GM19455 (cell line): Measurements from ENCODE around the gene ANO6.
A peak's percentile ranks its signal among the peaks of the same experiment; 100 is the strongest.

Experiments used
- ATAC-seq: cut with Tn5 transposase; IDR thresholded peaks from one replicate; pipeline ENCODE4 v1.9.1; 2021; ENCODE audit not compliant: unreplicated experiment

Gene ANO6

DNA sequence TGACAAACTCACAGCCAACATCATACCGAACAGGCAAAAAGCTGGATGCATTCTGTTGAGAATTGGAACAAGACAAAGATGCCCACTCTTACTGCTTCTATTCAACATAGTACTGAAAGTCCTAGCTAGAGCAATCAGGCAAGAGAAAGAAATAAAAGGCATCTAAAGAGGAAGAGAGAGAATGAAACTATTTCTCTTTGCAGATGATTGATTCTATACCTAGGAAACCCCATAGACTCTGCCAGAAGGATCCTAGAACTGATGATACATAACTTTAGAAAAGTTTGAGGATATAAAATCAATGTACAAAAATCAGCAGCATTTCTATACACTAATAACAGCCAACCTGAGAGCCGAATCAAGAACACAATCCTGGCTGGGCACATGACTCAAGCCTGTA is 6.1 kb upstream of the ANO6 start:
- no peak for ATAC-seq

DNA sequence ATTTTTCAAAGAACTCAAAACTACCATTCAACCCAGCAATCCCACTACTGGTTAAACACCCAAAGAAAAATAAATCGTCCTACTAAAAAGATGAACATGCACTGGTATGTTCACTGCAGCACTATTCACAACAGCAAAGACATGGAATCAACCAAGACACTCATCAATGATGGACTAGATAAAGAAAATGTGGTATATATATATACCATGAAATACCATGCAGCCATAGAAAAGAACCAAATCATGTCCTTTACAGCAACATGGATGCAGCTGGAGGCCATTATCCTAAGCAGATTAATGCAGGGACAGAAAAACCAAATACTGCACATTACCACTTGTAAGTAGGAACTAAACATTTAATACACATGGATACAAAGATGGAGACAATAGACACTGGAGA is 3.8 kb upstream of the ANO6 start:
- no peak for ATAC-seq

DNA sequence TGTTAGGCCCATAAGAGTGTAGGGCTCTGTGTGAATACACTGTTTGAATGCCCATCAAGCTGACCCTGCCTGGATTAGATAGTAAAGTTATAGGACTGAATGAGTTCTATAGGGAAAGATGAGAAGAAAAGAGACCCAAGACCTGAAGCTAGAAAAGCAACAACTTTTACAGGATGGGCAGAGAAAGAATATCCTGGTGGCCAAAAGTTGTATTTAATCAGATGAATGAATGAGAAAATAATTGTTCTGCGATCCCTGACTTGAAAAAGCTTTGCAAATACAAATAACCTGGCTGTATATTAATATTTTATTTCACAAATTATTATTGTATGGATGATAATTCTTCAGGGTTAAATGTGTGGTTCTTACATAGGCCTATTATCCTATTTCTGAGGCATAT is 2.8 kb upstream of the ANO6 start:
- ATAC-seq, result no peak

DNA sequence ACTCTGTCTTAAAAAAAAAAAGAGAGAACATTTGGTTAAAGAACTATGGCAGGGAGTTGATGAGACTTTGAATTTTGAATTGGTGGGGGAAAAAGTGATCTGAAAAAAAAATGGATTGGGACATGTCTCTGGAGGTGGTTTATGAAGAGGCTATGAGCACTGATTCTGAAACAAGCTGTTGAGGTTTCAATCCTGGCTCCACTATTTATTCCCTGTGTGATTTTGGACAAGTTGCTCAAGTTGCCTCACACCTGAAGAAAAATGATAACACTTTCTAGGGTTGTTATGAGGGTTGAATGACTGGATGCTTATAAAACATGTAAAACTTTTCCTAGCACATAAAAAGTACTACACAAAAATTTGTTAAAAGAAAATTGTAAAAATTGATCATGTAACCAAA is 1.8 kb upstream of the ANO6 start:
- ATAC-seq, result no peak

DNA sequence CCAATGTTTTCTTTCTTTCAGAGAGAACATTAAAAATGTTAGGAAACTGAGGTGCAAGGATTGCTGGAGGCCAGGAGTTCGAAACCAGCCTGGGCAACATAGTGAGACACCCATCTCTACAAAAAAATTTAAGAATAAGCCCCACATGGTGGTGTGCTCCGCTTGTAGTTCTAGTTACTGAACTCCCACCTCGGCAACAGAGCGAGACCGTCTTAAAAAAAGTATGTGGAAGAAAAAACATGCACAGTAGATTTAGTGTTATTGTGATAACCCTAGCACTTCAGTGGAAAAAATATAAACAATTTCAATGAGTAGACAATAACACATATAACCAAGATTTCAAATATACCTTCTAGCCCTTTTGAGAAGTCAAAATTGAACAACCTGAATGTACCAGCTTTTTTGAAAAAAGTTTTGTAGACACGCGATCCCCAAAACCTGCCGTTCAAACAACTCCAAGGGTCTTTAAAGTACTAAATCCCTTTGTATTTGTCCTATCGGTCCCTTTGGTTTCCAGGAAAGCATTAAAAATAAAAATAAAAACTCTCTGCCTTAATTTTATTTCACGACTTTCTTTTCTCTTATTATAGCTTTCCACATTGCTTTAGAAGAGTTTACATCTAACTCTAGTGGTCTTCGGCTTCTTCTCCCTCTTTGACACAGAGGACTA is 1.0 kb upstream of the ANO6 start:
- ATAC-seq, result no peak

DNA sequence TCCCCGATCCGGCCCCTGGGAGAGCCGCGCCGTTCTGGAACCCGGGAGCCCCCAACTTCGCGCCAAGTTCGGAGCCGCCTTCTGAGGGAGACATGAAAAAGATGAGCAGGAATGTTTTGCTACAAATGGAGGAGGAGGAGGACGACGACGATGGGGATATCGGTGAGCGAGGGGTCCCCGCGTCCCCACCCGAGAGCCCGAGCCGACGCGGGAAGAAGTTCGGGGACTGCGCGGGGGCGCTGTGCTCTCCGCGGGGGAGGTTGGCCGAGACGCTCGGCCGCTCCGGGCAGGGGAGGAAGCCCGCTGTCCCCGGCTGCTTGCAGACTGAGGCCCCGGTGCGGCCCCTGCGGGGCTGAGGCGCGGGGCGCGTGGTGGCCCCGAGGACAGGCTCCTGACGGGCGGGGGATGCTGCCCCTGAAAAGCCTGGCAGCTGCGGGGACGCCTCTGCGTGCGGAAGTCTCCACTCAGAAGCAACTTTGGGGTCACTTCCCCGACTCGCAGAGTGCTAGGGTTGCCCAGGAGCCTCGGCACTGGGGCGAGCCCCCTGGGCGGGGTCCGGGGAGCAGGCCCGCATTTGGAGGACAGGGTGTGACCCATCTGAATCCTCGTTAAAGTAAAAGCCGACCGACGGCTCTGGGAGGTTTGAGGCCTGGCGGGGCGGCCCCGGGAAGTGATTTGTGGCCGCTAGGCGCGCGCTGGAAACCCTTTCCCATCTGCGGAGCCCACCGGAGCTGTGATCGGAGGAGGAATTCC is 511 bp downstream of the ANO6 start:
- ATAC-seq, result peak; percentile 50

DNA sequence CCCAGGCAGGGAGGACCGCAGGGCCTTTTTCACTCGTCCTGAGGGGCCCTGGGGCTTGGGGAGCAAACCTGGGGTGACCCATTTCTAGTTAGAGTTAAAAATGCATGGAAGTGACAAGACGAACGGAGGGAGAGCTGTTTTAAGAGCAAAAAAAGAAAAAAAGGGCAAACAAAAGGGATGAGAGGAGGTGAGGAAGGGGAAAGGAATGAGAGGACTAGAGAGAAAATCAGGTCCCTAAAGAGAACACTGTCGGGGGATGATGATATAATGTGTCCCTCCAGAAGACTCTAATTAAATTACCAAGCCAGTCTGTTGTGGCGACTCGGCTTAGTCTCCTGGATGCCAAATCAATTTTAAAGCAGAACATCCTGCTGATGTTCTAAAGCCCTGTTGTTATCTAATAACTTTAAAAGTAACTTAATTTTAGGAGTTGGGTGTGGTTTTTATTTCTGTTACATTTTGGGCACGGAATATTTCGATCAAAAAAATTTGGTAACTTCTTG is 1.1 kb downstream of the ANO6 start:
- ATAC-seq, result no peak

DNA sequence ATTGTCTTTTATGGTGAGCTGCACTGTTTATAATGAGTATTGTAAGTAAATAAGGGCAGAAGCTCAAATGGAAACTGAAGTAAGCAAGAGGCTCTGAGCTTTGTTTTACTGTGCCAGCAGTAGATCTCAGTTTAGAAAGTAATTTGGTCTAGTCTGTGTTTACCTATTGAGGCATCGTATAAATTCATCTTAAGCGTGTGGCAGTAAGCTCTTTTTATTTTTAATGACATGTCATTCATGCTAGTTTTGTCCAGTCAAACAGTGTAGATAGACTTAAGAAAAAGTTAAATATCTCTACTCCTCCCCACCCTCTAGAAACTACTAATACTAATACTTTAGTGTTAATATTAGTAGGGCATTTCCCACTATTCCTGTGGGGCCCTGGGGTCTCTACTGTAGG is 2.0 kb downstream of the ANO6 start:
- ATAC-seq, result no peak

DNA sequence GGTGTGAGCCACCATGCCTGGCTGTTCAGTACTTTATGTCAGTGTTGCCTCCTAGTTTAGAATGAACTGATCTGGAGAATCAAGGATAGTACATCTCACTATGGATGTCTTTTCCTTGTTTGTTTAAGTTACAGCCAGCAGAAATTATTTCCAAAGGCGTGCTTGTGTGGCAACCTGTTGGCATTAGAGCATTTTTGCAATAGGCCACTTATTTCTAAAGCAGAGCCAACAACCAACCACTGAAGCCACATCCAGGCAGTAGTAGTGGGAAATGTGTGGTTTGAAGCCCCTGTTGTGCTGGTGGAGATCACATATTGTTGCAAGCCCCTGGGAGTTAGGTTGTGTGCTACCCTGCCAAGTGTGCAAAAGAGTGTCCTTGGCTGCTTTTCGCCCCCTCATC is 3.7 kb downstream of the ANO6 start:
- no peak for ATAC-seq

DNA sequence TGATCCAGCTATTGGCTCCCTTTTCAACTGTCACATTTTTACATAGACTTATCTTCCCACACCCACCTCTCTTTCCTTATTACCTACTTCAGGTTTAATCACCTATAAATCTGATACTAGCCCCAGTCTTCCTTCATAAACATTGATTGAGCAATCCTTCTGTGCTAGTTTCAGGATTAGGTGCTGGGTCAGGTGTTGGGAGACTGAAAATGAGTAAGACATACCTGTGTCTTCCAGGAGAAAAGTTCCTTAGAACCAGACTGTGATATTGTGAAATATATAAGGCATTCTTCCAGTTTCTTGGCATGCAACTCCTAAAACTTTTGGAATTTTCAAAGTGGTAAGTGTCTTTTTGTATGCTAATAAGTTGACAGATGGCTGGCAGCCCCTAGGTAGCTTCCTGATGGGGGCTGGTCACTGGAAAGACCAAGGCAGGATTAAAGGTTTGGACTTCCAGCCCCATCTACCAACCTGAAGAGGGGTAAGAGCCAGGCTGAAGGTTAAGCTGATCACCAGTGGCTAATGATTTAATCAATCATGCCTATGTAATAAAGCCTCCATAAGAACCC is 4.6 kb downstream of the ANO6 start:
- no peak for ATAC-seq

DNA sequence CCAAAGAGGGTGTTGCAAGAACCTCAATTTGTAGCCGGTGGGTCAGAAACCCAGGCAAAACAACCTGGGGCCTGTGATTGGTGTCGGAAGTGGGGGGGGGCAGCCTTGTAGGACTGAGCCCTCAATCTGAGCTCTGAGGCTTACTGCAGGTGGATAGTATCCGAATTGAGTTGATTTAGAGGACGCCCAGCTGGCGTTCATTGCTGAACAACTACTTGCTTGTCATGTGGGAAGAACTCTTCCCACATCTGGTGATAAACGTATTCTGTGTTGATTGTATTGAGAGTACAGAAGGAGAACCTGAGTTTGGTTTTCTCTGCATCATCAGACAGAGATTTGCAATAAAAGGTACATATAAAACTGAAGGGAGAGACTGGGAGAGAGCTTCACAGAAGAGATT is 5.1 kb downstream of the ANO6 start:
- ATAC-seq, result no peak

DNA sequence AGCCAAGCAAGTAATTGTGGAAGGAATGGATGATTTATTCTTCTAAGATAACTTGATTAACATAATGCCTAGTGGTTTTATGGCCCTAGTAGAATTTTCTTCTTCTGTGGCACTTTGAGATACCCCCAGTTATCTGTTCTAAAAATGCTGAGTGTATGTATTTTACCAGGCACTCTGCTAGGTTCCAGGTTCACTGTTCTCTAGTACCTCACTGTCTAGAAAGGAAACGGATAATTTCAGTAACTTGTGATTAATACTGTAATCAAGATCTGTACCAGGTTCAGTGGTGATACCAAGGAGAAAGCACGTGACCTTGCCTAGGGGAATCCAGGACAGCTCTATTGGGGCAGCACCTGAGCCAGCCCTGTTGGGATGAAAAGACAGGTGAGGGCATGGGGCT is 8.0 kb downstream of the ANO6 start:
- ATAC-seq, result no peak

DNA sequence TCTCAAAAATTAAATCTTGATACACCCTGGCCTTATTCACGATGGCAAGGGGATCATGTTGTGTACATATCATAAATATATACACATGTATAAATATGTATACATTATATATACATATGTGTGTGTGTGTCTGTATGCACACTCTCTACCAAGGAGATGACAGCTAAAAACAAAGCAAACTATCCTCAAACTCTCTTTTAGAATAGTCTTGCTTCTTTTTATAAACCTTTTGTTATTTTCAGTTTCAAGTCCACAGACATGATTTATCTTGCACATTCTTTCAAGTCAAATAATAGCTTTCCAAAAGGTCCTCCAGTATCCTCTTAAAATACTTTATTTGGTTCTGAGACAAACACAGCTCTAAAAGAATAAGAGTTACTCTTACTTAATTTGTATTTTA is 8.4 kb downstream of the ANO6 start:
- no peak for ATAC-seq

DNA sequence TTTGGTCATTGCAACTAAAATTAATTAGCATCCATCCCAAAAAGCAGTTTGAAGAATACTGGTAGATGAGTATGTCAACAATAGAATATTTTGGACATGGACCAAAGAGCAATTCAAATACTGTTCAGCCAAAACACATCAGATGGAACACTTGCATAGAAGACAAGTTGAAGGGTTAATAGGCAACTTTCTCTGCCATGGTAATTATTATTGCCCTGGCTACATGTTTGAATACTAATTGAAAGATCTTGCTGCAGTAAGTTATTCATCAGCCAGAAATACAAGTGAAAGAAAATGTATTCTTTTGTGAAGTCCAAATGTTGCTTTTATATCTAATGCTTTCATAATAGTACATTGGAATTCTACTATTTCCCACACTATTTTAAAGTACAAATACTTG is 10.1 kb downstream of the ANO6 start:
- ATAC-seq, result no peak

DNA sequence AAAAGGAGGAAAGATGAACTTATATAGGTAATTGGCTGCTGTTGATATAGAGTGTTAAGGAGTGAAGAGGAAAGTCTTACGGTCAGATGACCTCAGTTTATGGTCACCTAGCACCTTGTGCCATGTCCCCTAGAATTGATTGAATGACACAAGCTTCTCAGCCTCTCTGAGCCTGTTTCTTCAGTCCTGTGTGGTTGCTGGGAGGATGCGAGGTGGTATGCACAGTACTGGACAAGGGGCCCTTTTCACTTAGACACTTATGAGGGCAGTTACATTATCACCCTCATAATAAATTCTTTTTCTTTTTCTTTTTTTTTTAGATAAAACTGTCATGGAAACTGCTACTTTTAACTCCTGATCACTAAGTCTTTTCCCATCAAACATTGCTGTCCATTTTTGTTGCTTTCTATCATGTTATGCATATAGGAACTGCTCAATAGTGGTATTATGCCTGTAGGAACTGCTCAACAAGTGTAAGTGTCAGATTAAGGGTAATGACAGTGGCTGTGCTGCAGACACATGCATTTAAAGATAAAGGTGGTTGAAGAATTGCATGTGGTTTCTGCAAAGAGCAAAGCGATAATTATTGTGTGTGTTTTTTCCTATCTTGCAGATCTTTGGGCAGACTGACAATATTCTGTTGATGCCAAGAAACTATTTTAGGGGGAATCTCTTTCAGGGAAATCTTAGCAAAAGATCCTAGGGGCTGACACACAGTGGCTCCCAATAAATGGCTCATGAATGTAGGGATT is 11.6 kb downstream of the ANO6 start:
- no peak for ATAC-seq

DNA sequence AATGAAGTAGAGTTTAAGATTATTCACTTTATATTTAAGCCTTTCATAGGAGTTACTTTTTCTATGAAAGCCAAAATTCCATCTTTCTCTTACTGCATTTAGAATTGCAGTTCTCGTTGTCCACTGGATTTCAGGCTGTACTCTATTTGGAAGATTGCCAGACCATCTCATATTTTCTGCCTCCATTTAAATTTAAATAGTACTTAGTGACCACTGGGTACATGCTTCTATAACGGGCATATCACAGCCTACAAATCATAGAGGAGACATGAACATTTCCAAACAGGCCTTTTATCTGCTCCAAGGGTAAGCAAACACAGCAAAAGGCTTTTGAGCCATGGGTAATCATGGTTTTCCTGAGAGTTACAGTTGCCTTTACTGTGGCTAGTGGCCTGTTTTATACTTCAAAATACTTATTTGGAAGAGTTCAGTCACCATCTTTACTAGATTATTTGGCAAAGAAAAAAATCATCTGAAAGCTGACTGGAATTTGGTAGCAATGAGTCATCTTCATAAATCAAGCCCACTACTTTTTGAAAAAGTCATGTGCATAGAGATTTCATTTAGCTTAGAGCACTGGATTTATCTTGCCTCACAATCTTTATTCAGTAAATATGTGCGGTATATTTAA is 15.7 kb downstream of the ANO6 start:
- ATAC-seq, result no peak

DNA sequence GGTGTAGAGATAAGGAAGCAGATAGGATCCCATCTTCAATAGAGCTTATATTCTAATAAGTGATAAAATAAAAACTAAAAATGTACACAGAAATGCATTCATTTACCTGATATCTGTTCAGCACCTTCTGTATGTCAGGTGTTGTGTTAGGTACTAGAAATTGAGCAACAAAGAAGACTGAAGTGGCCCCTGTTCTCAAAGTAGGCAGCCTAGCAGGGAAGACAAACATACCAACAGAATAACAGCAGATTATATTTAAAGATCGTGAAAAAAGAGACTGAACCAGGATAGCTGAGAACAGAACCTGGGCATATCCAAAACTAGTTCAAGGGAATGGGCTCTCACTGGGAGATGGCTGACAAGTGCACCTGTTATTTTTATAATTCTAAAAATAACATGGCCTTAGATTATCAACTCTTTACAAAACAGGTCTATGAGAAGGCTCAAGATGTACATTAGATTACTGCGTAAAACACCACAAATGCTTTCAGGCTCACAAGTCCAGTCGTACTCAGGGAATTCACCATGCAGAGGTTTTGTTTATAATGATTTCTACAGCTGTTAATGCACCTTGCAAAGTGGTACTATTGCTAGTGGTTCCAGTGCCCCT is 16.4 kb downstream of the ANO6 start:
- no peak for ATAC-seq

DNA sequence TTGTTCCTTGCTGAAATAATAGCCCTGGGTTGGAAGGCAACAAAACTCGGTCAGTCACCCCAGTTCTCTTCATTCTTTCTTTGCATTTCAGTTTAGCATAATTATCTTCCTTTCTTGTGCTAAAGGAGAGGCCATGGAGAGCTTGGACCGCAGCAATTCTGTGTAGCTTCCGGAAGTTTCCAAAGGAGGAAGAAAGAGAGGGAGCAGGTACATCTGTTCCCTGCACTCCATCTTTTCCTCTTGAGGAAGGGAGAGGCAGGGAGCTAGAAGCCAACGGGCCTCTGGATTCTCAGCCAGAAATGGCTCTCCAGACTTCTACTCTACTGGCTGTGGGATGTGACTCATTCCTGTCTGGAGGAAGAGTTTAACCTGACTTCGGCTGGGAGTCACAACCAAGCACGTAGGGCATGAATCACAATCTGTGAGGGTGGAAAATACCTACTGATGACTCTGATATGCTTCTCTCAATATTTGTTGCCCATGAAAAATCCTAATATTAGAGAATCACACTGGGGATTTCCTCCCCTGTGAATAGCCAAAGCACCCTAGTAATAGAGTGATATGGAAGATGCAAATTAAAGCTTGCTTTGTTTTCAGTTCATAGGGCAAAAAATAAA is 17.0 kb downstream of the ANO6 start:
- no peak for ATAC-seq

DNA sequence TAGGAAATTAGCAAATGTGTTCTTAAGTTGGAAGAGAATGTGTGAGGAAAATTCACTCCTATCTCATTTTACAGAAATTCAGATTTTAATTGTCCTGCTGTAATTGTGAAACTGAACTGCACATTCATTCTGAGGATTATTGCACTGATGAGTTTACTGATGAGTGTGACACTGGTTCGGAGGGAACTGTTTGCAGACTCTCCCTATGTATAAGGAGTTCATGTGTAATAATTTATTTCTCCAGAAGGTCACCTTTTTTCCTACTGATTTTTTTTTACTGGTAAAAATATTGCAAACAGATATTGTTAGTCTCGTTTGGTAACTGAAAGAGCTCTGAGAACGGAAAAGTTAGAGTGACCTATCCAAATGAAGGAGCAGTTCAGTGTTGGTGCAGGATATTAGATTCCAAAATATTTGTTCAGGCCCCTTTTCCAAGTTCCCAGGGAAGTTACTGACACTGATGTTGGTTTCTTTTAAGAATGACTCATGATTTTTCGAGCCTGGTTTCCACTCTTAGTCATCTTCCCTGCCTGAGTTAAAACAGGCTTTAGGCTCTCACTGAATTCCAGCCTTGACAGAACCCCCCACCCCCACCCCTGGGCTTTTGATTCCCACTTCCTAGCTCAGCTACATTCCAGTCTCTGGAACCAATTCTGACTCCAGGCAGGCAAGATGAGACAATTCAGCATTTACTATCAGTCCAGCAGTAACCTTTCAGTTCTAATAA is 18.4 kb downstream of the ANO6 start:
- peak; percentile 59 for ATAC-seq
